Mesenchymal stem cell (in vitro differentiated cells and primary cell): ENCODE results near the gene FMN2.
A peak's percentile ranks its signal among the peaks of the same experiment; 100 is the strongest.

Experiments
- DNase-seq: peaks from one replicate; pipeline ENCODE4 v3.0.0-alpha.2; 2013
- H2AFZ ChIP-seq: one replicate; pipeline ENCODE4 v1.6.1; 2013; ENCODE audit warnings: low read depth, mild to moderate bottlenecking, control low read depth, inconsistent platforms, low read length, moderate library complexity
- H2AK5ac ChIP-seq: 2 replicates; pipeline ENCODE4 v1.6.1; 2013; ENCODE audit warnings: low read length, moderate library complexity, mild to moderate bottlenecking, inconsistent platforms; ENCODE audit not compliant: severe bottlenecking
- H2BK120ac ChIP-seq: one replicate; pipeline ENCODE4 v1.6.1; 2013; ENCODE audit warnings: low read depth, mild to moderate bottlenecking, inconsistent platforms, low read length, moderate library complexity
- H2BK12ac ChIP-seq, 2 experiments: one replicate each; pipeline ENCODE4 v1.6.1; 2013; ENCODE audit warnings: inconsistent platforms in 2 of 2, low read length in 2 of 2, mild to moderate bottlenecking in 2 of 2, moderate library complexity in 2 of 2, control low read depth in 1 of 2
- H2BK15ac ChIP-seq: one replicate; pipeline ENCODE4 v1.6.1; 2013; ENCODE audit warnings: mild to moderate bottlenecking, low read depth, inconsistent platforms; ENCODE audit not compliant: poor library complexity, severe bottlenecking
- H2BK5ac ChIP-seq: 2 replicates; pipeline ENCODE4 v1.6.1; 2013; ENCODE audit warnings: low read depth, mild to moderate bottlenecking, low read length, control low read depth, inconsistent platforms; ENCODE audit not compliant: poor library complexity, severe bottlenecking
- H3K14ac ChIP-seq, 2 experiments: one replicate each; pipeline ENCODE4 v1.6.1; 2013; ENCODE audit warnings: inconsistent platforms in 2 of 2, low read length in 2 of 2, control low read depth in 1 of 2, mild to moderate bottlenecking in 1 of 2, moderate library complexity in 1 of 2
- H3K18ac ChIP-seq, 2 experiments: one replicate each; pipeline ENCODE4 v1.6.1; 2013; ENCODE audit warnings: inconsistent platforms in 2 of 2, low read length in 2 of 2, control low read depth in 1 of 2, low read depth in 1 of 2, mild to moderate bottlenecking in 1 of 2
- H3K23ac ChIP-seq, 2 experiments: one replicate each; pipeline ENCODE4 v1.6.1; 2013; ENCODE audit warnings: inconsistent platforms in 2 of 2, low read length in 2 of 2, mild to moderate bottlenecking in 2 of 2, moderate library complexity in 2 of 2, control low read depth in 1 of 2
- H3K27ac ChIP-seq: 2 replicates; pipeline ENCODE4 v1.5.1; 2013; ENCODE audit warnings: mild to moderate bottlenecking, moderate library complexity, low read length, control low read depth, inconsistent platforms; ENCODE audit not compliant: poor library complexity, severe bottlenecking
- H3K27me3 ChIP-seq, 2 experiments: 2 replicates each; pipeline versions ENCODE4 v1.6.1 to v1.7.0; 2013; ENCODE audit warnings: low read length in 2 of 2, mild to moderate bottlenecking in 2 of 2, moderate library complexity in 2 of 2, control low read depth in 1 of 2, inconsistent platforms in 1 of 2; ENCODE audit not compliant: control insufficient read depth in 1 of 2, insufficient read depth in 1 of 2
- H3K36me3 ChIP-seq, 2 experiments: 2 replicates each; pipeline versions ENCODE4 v1.6.1 to v1.7.0; 2013; ENCODE audit warnings: low read length in 2 of 2, control low read depth in 1 of 2, inconsistent platforms in 1 of 2, low read depth in 1 of 2, mild to moderate bottlenecking in 1 of 2; ENCODE audit not compliant: insufficient read depth in 2 of 2, control insufficient read depth in 1 of 2
- H3K4ac ChIP-seq, 2 experiments: one replicate each; pipeline ENCODE4 v1.6.1; 2013; ENCODE audit warnings: inconsistent platforms in 2 of 2, low read length in 2 of 2, mild to moderate bottlenecking in 2 of 2, moderate library complexity in 2 of 2, control low read depth in 1 of 2, low read depth in 1 of 2
- H3K4me1 ChIP-seq: 2 replicates; pipeline ENCODE4 v1.6.1; 2013; ENCODE audit warnings: low read depth, low read length, control low read depth; ENCODE audit not compliant: control insufficient read depth, insufficient read depth
- H3K4me2 ChIP-seq: 2 replicates; pipeline ENCODE4 v1.6.1; 2013; ENCODE audit warnings: low read length, mild to moderate bottlenecking, inconsistent platforms; ENCODE audit not compliant: poor library complexity, severe bottlenecking
- H3K4me3 ChIP-seq, 2 experiments: 2 replicates each; pipeline versions ENCODE4 v1.5.1 to v1.7.0; 2013; ENCODE audit warnings: low read length in 2 of 2, mild to moderate bottlenecking in 2 of 2, control low read depth in 1 of 2, low read depth in 1 of 2; ENCODE audit not compliant: insufficient read depth in 1 of 2
- H3K79me1 ChIP-seq: replicated peaks from 2 replicates; pipeline ENCODE4 v1.6.1; 2013; ENCODE audit warnings: mild to moderate bottlenecking, control low read depth, low read length, inconsistent platforms; ENCODE audit not compliant: poor library complexity, severe bottlenecking
- H3K9ac ChIP-seq: 2 replicates; pipeline ENCODE4 v1.7.0; 2013; ENCODE audit warnings: mild to moderate bottlenecking, low read length, moderate library complexity
- H3K9me3 ChIP-seq: 2 replicates; pipeline ENCODE4 v1.7.0; 2013; ENCODE audit warnings: mild to moderate bottlenecking, low read length; ENCODE audit not compliant: control insufficient read depth
- H4K8ac ChIP-seq: one replicate; pipeline ENCODE4 v1.6.1; 2013; ENCODE audit warnings: inconsistent platforms, mild to moderate bottlenecking, low read length, moderate library complexity
- H4K91ac ChIP-seq: one replicate; pipeline ENCODE4 v1.6.1; 2013; ENCODE audit warnings: mild to moderate bottlenecking, low read length, inconsistent platforms
- WGBS: methylation state at CpG from one replicate; pipeline ENCODE4 v1.1.7; 2013; ENCODE audit warnings: mixed read lengths; 5-methylcytosine and 5-hydroxymethylcytosine counted together

Gene FMN2

GRCh38 chr1:240405751-240406150, 314.1 kb downstream of the FMN2 start:
- no peak overlapping the region for H2BK120ac ChIP-seq
- no peak overlapping the region for H3K4me2 ChIP-seq
- no peaks in the 10 kb centered on the region for H3K27me3 ChIP-seq
- 74% methylated on average over 11 of the region's 12 CpGs for WGBS
- no peaks in the 10 kb centered on the region for H3K9me3 ChIP-seq
- DNase-seq = peak; percentile 28
- H3K79me1 ChIP-seq = no peaks in the 10 kb centered on the region
- H3K36me3 ChIP-seq = no peaks in the 10 kb centered on the region
- no peak overlapping the region for H3K9ac ChIP-seq
- no peak overlapping the region for H3K27ac ChIP-seq
- no peak overlapping the region for H3K14ac ChIP-seq
- no peak overlapping the region for H3K4ac ChIP-seq
- peak overlapping the region; percentile 53 for H2BK5ac ChIP-seq
- peak overlapping the region; percentile 60 for H4K8ac ChIP-seq
- H2BK12ac ChIP-seq = no peak overlapping the region
- no peak overlapping the region for H2AK5ac ChIP-seq
- no peak overlapping the region for H2BK15ac ChIP-seq
- H4K91ac ChIP-seq = no peak overlapping the region
- peak overlapping the region in 1 of 2 experiments; percentile 49 for H3K4me3 ChIP-seq
- H3K4me1 ChIP-seq = no peaks in the 10 kb centered on the region
- peak overlapping the region; percentile 11 to 62 for H3K18ac ChIP-seq
- H3K23ac ChIP-seq = no peak overlapping the region
- H2AFZ ChIP-seq = no peak overlapping the region

GRCh38 chr1:240407407-240407806, 315.7 kb downstream of the FMN2 start:
- Histone ChIP-seq H3K18ac (no peak overlapping the region), H3K9ac (no peak overlapping the region), H3K9me3 (no peaks in the 10 kb centered on the region), H3K4me3 (no peak overlapping the region), H3K27me3 (no peaks in the 10 kb centered on the region), H2BK15ac (no peak overlapping the region), H4K91ac (no peak overlapping the region), H3K14ac (no peak overlapping the region), H4K8ac (no peak overlapping the region), H3K23ac (no peak overlapping the region), H3K4ac (no peak overlapping the region), H3K4me1 (no peaks in the 10 kb centered on the region), H2BK12ac (no peak overlapping the region), H2AK5ac (no peak overlapping the region), H2BK5ac (no peak overlapping the region), H2AFZ (no peak overlapping the region), H3K36me3 (no peaks in the 10 kb centered on the region), H3K27ac (no peak overlapping the region), H3K4me2 (no peak overlapping the region), H2BK120ac (no peak overlapping the region), H3K79me1 (no peaks in the 10 kb centered on the region)
- 85% methylated on average over 5 of the region's 5 CpGs for WGBS
- no peak for DNase-seq

GRCh38 chr1:240409615-240410014, 317.9 kb downstream of the FMN2 start:
- H3K14ac ChIP-seq = no peak overlapping the region
- no peak overlapping the region for H3K27ac ChIP-seq
- no peak overlapping the region for H4K8ac ChIP-seq
- no peak overlapping the region for H3K18ac ChIP-seq
- H3K79me1 ChIP-seq = peaks cover 4% of the 10 kb centered on the region
- no peaks in the 10 kb centered on the region for H3K4me1 ChIP-seq
- H2BK120ac ChIP-seq = no peak overlapping the region
- H3K4me3 ChIP-seq = no peak overlapping the region
- H2BK5ac ChIP-seq = no peak overlapping the region
- no peak overlapping the region for H2AFZ ChIP-seq
- no peaks in the 10 kb centered on the region for H3K36me3 ChIP-seq
- no peak for DNase-seq
- no peak overlapping the region for H4K91ac ChIP-seq
- no peaks in the 10 kb centered on the region for H3K27me3 ChIP-seq
- no peak overlapping the region for H3K4me2 ChIP-seq
- H3K9me3 ChIP-seq = no peaks in the 10 kb centered on the region
- H2BK15ac ChIP-seq = no peak overlapping the region
- H3K4ac ChIP-seq = no peak overlapping the region
- no peak overlapping the region for H2AK5ac ChIP-seq
- H3K9ac ChIP-seq = no peak overlapping the region
- H3K23ac ChIP-seq = no peak overlapping the region
- H2BK12ac ChIP-seq = no peak overlapping the region

GRCh38 chr1:240413732-240414131, 322.0 kb downstream of the FMN2 start:
- H2AK5ac ChIP-seq = no peak overlapping the region
- H3K27me3 ChIP-seq = no peaks in the 10 kb centered on the region
- H4K8ac ChIP-seq = no peak overlapping the region
- H3K4me1 ChIP-seq = no peaks in the 10 kb centered on the region
- H3K79me1 ChIP-seq = peaks cover 4% of the 10 kb centered on the region
- H3K9ac ChIP-seq = peak overlapping the region; percentile 64
- H3K4ac ChIP-seq = no peak overlapping the region
- H2BK12ac ChIP-seq = no peak overlapping the region
- H3K4me2 ChIP-seq = no peak overlapping the region
- no peaks in the 10 kb centered on the region for H3K9me3 ChIP-seq
- H3K4me3 ChIP-seq = no peak overlapping the region
- DNase-seq = no peak
- H2AFZ ChIP-seq = no peak overlapping the region
- no peak overlapping the region for H4K91ac ChIP-seq
- no peak overlapping the region for H2BK120ac ChIP-seq
- WGBS = 98% methylated on average over 5 of the region's 5 CpGs
- peak overlapping the region; percentile 5 for H3K27ac ChIP-seq
- H3K18ac ChIP-seq = no peak overlapping the region
- H2BK5ac ChIP-seq = no peak overlapping the region
- no peak overlapping the region for H3K14ac ChIP-seq
- no peaks in the 10 kb centered on the region for H3K36me3 ChIP-seq
- H3K23ac ChIP-seq = no peak overlapping the region
- H2BK15ac ChIP-seq = no peak overlapping the region
